ENCODE measurements around the gene B3GALT5.

The B3GALT5 gene

DNA sequence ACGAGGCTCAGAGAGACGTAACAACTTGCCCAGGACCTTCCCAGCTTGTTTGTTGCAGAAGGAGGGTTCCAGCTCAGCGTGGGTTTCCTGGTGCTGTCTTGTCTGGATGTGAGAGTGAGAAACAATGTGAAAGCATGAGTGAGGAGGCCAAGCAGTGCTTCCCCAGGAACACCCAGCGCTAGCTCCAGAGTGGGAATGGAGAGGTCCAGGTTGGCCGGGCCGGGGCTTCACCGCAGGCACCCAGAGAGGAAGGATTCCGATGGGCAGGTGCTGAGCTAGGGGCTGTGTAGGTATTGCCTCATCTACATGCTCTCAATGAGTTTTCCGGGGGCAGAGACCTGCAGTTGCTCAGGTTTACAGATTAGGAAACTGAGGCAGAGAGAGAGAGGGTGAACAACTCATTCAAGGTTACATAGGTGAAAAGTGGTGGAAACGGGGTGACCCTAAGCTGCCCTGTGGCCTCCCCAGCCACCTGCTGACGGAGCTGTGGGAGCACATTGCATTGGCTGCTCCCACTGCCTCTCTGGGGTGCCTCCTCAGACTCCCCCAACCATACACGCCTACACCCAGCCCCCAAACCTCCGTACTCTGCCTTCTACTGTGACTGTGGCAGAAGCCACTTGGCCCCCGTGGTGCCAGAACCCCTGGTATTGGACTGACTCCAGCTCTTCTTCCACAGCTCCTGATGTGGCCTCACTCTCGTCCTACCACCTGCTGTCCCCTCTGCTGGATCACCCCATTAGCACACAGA is 51.2 kb downstream of the B3GALT5 start:
- FAIRE-seq (no peak), DNase-seq (ENCODE audit: low spot score) (no peak)

DNA sequence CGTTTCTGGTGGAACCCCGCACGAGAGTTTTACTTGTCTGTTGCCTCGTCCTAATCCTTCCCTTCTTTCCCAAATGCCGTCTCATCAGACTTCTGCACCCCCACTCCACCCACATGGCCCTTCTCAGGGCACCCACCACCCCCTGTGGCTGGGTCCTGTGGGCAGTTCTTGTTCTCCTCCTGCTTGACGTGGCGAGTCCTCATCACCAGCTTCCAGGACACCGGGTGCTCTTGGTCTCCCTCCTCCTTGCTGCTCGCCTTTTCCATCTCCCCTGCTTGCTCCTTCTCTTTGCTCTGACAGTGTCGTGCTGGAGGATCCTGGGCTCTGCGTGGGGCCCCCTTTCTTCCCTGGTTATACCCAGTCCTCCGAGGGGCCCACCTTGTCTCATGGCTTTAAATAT is 51.8 kb downstream of the B3GALT5 start:
- DNase-seq (ENCODE audit: low spot score) = no peak
- FAIRE-seq = no peak

DNA sequence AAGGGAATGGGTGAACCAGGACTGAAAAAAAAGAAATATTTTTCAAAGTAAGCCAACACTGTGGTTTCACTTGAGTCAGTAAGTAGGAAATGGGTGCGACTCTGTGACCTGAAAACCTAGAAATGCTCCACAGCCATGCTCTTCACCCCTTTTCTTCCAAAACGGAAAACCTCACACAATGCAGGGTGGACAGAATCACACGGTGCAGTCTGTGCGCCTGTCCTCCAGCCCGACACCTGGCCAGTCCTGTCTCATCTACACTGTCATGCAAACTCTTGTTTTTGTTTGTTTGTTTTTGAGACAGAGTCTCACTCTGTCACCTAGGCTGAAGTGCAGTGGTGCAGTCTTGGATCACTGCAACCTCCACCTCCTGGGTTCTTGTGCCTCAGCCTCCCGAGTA is 53.3 kb downstream of the B3GALT5 start:
- FAIRE-seq (no peak), DNase-seq (ENCODE audit: low spot score) (no peak)

DNA sequence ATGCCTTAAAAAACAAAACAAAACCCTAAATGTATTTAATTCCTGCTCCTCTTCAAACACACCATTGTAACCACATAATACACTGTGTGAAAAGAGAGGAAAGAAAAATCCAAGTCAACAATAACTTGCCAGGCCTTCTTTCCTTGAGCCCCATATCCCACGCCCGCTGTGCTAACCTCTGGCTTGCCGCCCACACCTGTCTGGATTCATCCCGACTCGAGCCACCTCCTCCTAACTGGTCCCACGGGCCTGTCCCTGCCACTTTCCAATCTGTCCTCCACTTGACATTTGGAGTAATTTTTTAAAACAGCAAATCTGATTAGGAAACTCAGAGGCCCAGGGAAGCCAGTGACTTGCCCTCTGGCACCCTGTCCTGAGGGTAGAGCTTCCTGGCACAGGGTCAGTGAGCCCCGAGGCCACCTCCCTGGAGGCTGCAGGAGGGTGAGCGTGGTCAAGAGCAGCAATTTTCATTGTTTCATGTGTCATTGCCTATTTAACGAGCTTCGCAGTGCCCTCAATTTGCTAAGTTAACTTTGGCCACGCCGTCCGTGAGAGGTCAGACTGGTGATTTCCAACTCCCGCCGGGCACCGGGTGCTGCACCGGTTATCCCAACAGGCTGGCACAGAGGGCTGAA is 54.1 kb downstream of the B3GALT5 start:
- FAIRE-seq (no peak), DNase-seq (ENCODE audit: low spot score) (no peak)

DNA sequence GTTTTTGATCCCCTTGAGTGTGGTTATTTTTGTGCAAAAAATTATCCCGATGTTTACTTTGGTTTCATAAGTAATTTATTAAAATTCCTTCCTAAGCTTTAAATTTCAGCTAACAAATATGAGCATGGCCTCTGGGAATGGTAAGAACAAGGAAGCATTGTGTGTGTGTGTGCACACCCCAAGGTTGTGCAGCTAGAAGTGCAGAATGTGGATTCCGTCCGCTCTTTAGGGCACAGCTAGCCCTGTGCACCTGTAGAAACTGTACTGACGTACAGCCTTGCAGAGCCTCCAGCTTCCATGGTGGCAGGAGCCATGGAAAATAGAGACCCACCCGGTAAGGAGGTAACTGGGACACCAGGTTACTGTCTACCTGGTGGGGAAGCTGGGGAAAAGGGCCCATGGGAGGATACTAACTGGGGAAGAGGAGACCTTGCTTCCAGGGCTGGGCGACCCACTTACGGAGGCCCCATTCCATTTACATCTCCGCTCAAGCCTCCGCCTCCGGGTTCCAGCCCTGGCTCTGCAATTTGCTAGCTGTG is 54.7 kb downstream of the B3GALT5 start:
- DNase-seq (ENCODE audit: low spot score) = no peak
- FAIRE-seq = no peak

DNA sequence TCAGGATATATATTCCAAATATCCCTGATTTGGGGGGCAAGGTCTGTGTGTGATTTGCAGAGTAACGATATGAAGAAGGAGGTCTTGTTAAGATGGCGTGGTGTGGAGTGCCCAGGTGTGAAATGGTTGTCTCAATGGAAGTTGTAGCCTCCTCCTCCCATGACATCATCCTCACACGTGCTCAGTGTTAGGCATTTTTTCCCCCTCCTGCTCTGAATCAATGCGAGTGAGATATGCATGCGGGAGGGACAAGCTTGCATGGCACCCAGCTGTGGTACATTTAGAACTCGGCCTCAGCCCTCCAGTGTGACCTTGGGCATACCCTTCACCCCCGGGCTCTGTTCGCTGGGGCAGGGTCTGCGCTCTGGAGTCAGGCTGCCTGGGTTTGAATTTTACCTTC is 55.6 kb downstream of the B3GALT5 start:
- FAIRE-seq (no peak), DNase-seq (ENCODE audit: low spot score) (no peak)

DNA sequence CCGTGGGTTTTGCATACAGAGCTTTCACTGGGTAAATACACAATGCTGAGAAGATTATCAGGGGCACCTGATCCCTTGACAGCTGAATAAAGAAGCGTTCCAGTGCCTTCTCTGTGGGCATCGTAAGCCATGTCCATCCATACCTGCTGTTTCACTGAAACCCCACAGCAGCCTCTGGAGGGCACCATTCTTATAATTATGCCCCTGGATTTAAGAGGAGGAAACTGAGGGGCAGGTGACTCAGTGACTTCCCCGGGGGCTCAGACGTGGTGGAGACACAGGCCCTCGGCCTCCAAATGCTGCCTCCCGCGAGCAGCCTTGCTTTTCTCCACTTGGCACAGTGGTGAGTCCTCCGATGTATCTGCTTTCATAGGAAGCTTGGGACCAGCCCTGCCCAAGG is 56.7 kb downstream of the B3GALT5 start:
- FAIRE-seq (no peak), DNase-seq (ENCODE audit: low spot score) (no peak)

DNA sequence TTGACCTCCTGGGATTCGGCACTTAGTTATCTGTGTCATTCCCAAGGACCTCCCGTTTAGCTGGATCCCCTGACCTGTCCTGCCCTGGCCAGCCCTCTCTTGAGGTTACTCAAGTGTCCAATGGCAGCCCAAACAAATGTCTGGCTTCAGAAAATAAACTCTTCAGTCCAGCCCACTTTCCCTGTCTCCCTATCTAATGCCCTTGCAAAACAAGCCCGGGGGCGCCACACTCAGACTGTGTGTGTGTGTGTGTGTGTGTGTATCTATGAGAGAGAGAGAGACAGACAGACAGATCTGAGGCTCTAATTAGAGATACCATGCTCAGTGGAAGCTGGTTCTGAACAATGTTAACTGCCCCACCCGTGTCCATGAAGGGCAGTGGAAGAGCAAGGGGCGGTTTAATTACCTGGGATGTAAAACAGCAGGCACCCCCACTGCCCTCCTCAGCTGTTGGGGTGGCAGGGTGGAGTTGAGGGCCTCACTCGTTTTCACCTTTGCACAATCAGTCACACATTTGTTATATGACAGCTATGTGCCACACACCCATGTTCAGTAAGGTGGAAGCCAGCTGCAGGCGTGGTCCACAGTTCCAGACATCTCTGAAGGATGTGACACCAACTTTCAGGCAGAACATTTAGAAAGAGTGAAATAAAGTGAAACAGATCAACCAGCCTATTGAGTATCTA is 57.4 kb downstream of the B3GALT5 start:
- FAIRE-seq = no peak

DNA sequence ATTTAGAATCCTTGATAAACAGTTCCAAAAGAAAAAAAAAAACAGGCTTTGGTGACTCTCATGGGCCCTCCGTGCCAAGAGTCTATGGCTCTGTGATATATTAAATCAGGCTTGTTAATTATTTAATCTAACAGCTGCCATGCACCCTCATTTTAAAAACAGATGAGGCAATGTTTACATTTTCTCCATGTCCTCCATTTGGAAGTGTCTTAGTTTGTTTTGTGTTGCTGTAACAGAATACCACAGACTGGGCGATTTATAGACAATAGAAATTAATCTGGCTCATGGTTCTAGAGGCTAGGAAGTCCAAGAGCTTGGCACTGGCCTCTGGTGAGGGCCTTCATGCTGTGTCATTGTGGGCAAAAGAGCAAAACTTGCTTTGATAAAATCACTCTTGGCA is 58.0 kb downstream of the B3GALT5 start:
- FAIRE-seq (no peak), DNase-seq (ENCODE audit: low spot score) (no peak)

More for the DNA sequence above, 57.4 kb downstream of the B3GALT5 start:
- DNase-seq (ENCODE audit: low spot score) = no peak

DNA sequence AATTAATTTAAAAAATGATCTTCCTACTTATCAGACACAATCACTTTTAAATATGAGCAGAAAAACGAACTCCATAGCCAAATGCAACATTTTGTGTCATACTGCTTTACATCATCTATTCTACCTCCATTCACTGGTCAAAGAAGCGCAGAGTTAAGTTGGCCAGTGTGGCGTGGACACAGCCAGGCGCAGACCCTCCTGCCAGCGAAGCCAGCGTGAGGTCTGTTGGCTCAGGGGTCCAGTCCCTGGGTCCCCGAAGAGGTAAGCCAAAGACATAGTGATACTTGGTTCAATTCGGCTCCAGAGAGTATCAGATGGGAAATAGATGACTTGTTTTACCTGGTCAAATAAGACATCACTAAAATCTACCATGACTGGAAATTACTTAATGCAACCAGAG is 59.2 kb downstream of the B3GALT5 start:
- DNase-seq (ENCODE audit: low spot score) (no peak), FAIRE-seq (no peak)

DNA sequence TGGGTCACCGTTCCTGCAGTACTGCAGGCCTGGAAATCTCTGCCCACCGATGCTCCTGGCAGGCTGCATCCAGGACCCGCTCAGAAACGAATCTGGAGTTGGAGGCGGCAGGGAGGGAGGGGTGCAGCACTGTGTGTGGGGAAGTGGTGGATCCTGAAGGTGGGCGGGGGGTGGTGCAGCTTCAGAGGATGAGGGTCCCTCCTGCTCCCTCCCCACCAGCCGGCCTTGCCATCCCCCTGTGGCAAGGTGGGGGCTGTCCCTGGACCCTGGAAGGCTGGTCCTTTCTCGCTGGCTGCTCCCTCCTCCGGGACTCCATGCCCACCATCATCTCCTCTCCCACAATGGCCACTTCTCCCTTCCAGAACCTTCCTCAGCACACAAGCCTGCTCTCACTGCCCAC is 60.4 kb downstream of the B3GALT5 start:
- FAIRE-seq (no peak), DNase-seq (ENCODE audit: low spot score) (no peak)

DNA sequence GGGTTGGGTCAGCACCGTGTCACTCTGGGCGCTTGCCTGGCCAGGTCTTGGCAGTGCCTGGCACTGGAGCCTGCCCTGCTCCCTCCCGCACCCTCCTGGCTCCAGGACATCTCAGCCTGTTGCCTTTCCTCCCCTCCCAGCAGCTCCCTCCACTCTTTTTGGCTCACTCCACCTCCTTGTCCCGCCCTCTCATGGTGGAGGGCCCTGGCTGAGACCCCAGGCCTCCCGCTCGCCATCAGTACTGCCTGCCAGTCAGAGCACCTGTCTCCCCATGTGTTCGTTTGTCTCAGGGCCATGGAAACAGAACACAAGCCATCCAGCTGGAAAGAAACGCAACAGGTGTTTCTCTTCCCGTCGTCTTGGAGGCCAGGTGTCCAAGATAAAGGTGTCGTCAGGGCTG is 61.0 kb downstream of the B3GALT5 start:
- DNase-seq (ENCODE audit: low spot score) (no peak), FAIRE-seq (no peak)

DNA sequence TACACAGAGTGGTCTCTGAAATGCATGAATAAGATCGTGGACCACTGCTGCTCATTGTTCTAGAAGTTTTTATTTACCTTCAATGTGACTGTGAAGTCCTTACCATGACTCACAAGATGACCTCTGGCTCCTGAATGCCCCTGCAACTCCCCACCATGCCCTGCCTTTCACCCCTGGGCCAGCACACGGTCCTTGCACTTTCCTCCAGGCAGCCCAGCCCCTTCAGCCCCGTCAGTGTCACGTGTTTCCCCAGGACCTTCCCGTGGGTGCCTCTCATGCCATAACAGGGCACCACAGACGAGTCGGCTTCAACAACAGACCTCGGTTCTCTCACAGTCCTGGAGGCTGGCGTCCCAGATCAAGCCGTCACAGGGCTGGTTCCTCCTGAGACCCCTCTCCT is 62.1 kb downstream of the B3GALT5 start:
- DNase-seq (ENCODE audit: low spot score) (no peak), FAIRE-seq (no peak)

DNA sequence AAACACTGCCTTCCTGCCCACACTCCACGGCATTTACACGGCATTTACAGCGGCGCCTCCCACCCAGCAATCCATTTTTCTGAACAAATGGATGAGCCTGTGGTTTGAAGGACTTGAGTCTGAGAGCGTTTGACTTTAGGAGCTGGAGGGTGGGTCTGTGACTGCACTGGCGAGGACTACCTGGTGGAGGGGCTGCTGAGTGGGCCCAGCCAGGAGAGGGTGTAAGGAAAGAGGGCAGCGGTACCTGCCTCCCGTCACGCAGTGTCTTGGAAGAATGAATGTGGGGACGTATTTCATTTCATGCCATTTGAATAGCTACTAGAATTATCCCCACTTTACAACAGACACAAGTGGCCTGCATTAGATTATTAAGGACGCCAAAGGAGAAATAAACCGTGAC is 62.9 kb downstream of the B3GALT5 start:
- FAIRE-seq = no peak
- no peak for DNase-seq (ENCODE audit: low spot score)

DNA sequence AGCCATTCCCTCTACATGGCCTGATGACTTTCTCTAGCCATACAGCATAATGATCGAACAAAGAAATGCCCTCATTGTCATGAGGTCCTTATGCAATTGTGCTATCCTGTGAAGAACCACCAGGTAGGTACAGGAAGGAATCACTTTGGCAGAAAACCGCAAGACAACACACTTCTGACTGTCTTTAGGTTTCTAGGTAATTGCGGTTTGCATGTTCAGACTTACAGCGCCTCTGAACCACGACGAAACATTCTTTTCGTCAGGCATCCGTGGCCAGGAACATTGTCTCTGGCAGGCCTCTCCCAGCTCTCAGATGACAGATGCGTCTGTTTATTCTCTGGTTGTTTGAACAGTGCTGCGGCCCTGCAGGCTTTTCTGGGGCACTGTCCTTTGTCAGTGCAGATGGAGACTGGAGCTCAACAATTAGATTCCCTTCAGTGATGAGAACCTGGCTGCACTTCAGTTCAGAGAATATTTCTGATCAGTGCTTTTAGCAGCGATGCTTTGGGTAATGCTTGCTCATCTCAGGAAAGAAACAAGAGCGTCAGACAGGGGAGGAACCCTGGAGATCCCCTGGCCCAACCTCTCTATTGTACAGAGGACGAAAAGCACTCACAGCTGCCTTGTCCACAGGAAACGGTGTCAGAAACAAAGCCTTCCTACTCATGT is 63.4 kb downstream of the B3GALT5 start:
- peak; percentile 91 for FAIRE-seq
- DNase-seq (ENCODE audit: low spot score) = peak; percentile 89

DNA sequence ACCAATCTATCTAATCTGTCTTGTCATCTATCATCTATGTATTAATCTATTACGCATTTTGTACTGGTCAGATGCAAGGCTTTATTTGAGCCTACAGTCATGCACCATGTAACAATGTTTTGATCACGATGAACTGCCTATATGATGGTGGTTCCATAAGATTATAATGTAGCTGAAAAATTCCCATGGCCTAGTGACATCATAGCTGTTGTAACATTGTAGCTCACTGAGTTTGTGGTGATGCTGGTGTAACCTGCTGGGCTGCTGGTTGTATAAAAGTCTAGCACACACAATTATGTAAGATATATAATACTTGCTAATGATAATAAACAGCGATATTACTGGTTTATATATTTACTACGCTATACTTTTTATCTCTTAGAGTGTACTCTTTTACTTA is 67.5 kb downstream of the B3GALT5 start:
- FAIRE-seq (no peak), DNase-seq (ENCODE audit: low spot score) (no peak)

DNA sequence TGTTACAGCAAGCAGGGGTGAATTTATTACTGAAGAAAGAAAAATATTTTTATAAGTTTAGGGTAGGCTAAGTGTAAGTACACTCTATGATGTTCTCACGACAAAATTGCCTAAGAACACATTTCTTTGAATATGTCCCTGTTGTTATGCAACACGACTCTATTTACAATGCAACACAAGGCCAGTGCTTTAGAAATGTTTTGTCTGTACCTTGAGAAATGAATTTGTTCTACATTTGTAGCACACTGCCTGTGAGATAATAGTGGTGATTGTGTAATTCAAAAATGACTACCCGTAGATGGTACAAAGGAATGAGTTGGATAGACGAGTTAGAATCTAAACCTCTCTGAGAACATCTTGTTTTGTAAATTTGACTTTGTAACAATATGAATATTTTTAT is 68.5 kb downstream of the B3GALT5 start:
- FAIRE-seq = no peak
- DNase-seq (ENCODE audit: low spot score) = no peak

DNA sequence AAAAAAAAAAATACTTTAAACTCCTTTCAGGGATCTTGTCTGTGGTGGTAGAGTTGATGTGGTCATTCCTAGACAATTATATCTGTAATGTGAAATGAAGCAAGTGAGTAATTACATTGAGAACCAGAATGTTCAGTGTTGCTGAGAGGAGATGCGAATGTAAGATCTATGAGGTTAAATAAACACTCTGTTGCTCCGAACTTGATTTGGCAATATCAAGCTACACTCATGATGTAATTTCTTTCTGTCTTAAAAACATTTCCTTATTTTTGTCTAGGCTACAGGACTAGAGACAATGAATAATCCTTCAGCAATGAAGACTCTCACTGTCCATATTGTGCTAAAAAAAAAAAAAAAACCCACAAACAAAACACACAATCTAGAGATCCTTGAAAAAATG is 69.1 kb downstream of the B3GALT5 start:
- DNase-seq (ENCODE audit: low spot score) (no peak), FAIRE-seq (no peak)

DNA sequence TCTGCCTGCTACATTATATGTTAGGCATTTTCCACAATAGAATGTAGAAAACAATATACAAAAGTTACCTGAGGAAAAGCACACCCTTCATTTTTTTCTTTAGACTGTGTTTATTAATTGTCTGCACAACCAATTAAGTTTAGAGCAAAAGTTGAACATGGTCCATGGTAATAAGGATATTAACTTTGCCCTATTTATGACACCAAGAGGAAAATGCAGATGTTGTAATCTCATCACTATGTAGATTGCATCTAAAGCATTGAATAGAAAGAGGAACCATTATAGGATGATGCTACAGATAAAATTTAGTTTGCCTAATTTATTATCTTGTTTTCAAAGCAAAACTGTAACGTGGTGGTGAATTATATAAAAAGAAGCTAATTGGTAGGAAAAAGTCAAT is 72.5 kb downstream of the B3GALT5 start:
- DNase-seq (ENCODE audit: low spot score) (no peak), FAIRE-seq (no peak)

DNA sequence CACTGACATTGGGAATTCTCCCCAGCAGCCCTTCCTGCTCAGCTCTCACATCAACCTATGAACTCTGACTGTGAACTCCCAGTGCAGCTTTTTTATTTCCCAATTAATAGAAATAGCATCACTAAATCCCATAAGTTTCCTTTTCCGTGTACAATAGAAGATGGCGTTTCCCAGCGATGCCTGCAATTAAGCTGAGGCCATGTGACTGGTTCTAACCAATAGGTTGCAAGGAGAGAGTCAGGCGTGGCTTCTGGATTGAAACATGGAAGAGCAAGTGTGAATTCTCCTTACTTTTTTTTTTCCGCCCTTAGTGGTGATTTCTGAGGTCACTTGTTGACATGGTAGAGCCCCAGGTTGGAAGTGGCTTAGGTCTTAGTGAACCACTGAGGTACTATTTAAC is 73.3 kb downstream of the B3GALT5 start:
- no peak for DNase-seq (ENCODE audit: low spot score)
- no peak for FAIRE-seq

DNA sequence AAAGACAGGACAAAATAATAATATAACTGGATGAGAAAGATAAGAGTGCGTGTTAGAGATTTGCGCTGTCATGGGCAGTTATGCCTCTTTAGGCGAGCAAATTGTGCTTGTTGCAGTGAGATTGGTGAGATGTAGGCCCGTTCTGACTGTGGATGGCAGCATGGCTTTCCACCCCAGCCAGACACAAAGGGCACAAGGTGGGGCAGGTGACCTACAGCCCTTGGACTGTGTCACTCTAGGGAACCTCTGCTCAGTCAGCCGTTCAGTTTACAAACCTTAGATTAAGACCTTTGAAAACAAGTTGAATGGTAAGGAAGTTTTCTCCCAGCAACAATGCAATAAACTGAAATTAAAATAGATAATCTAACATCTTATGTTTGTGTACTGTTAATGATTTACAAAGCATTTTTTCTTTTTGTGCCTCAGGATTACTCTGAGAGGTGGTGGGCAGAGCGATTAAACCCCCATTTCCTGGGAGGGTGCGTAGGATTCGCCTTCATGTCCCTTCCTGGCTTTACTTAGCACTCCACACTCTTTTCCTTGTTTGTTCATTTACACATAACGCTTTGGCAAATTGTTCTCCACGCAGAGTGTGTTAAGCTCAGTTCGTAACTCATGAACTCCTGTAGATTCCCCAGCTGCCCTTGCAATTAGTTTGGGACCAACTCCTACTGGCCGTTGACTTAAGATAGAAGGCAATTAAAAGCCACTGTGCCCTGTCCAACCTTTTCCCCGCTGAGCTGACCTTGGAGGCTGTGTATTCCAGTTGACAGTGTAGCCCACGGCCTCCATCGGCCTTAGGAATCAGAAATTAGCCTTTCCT is 74.1 kb downstream of the B3GALT5 start:
- no peak for FAIRE-seq
- DNase-seq (ENCODE audit: low spot score) = no peak

Data from RCC 7860 (cell line).